ENCODE measurements around the gene UNCX. TPM values are rescaled to one million over a fixed set of nuclear protein-coding genes. Genes with fewer than 3 reads are reported as not detected.
"Not testable (repeated sequence)": the region's sequence is repeated elsewhere in the genome, so short reads cannot be mapped to it uniquely, and the experiment has no call there.

The UNCX gene
- not detected in 2 replicates for total RNA-seq (2012; rRNA removed)

DNA sequence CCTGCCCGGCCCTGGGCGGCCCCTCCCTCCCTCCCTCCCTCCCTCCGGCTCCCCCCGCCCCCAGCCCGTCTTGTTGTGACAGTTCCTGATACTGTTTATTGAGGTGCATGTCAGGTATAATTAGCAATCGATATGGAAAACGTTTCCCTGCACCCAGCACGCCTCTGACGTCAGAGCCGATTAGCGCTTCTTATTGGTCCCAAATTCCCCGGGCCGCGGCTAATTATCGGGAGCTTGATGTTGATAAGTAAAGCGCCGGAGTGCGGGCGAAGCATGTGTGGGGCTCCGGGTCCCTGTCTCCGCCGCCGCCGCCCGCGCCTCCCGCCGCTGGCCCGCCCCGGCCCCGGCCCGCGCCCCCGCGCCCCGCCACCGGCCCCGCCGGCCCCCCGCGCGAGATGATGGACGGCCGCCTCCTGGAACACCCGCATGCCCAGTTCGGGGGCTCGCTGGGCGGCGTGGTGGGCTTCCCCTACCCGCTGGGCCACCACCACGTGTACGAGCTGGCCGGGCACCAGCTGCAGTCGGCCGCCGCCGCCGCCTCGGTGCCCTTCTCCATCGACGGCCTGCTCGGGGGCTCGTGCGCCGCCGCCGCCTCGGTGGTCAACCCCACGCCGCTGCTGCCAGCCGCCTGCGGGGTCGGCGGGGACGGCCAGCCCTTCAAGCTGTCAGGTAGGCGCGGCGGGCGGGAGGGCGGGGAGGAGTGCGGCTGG lies at the start of gene UNCX:
UNCX (plus strand) TSS at position 250 of the 710 bp plus-strand sequence; CDS start at position 396, 146 bp downstream.
- H3K36me3 ChIP-seq (ENCODE audit: insufficient read depth, low read length), result no peaks in the 10 kb centered on the region
- H3K4me1 ChIP-seq (ENCODE audit: control insufficient read depth, insufficient read depth, low read length), result no peaks in the 10 kb centered on the region
- no peak within 1 kb of the TSS for H3K4me2 ChIP-seq (ENCODE audit: low read length)
- H3K27me3 ChIP-seq (ENCODE audit: control insufficient read depth, insufficient read depth, low read length), result peaks cover 74% of the 10 kb centered on the region
- no peak within 1 kb of the TSS for H3K9ac ChIP-seq (ENCODE audit: low read depth, low read length)
- H3K9me3 ChIP-seq (replicated peaks; ENCODE audit: low read length), result no peaks in the 10 kb centered on the region
- H3K4me3 ChIP-seq (ENCODE audit: low read length), result no peak within 1 kb of the TSS

DNA sequence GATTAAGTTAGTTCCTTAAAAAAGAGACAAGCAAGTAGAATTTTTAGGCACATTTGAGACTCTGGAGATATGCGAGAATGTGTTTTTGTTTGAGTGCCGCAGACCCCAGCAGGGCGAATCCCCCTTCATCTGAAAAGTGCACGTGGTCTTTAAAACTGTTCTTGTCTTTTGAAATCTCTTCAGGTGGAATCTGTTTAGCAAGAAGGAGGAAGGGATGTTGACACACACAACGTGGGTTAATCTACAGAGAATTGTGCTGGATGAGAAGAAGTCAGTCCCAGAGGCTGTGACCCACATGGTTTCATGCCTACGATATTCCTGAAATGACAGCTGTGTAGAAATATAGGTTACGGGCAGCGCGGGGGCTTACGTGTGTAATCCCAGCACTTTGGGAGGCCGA lies 45.5 kb upstream of the UNCX start:
- Histone ChIP-seq H3K9ac (ENCODE audit: low read depth, low read length) (no peak overlapping the region), H3K4me2 (ENCODE audit: low read length) (no peak overlapping the region), H3K4me3 (ENCODE audit: low read length) (no peak overlapping the region), H3K9me3 (replicated peaks; ENCODE audit: low read length) (no peaks in the 10 kb centered on the region), H3K36me3 (ENCODE audit: insufficient read depth, low read length) (no peaks in the 10 kb centered on the region), H3K27me3 (ENCODE audit: control insufficient read depth, insufficient read depth, low read length) (peaks cover 41% of the 10 kb centered on the region), H3K4me1 (ENCODE audit: control insufficient read depth, insufficient read depth, low read length) (peaks cover 4% of the 10 kb centered on the region)

DNA sequence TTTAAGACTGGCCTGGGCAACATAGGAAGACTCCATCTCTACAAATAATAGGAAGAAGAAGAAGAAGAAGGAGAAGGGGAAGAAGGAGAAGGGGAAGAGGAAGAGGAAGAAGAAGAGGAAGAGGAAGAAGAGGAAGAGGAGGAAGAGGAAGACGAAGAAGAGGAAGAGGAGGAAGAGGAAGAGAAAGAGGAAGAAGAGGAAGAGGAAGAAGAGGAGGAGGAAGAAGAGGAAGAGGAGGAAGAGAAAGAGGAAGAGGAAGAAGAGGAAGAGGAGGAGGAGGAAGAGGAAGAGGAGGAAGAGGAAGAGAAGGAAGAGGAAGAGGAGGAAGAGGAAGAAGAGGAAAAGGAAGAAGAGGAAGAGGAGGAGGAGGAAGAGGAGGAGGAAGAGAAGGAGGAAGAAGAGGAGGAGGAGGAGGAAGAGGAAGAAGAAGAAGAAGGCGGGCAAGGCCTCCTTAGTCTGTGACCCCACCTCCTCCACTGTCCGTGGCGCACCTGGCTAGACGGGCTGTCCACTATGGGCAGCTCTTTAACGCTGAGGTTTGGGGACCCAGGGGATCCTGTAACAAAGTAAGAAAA lies 43.9 kb upstream of the UNCX start:
- H3K4me3 ChIP-seq (ENCODE audit: low read length), result no peak overlapping the region
- no peak overlapping the region for H3K9ac ChIP-seq (ENCODE audit: low read depth, low read length)
- H3K9me3 ChIP-seq (replicated peaks; ENCODE audit: low read length), result no peaks in the 10 kb centered on the region
- peaks cover 10% of the 10 kb centered on the region for H3K4me1 ChIP-seq (ENCODE audit: control insufficient read depth, insufficient read depth, low read length)
- no peaks in the 10 kb centered on the region for H3K36me3 ChIP-seq (ENCODE audit: insufficient read depth, low read length)
- no peak overlapping the region for H3K4me2 ChIP-seq (ENCODE audit: low read length)
- H3K27me3 ChIP-seq (ENCODE audit: control insufficient read depth, insufficient read depth, low read length), result peaks cover 47% of the 10 kb centered on the region

DNA sequence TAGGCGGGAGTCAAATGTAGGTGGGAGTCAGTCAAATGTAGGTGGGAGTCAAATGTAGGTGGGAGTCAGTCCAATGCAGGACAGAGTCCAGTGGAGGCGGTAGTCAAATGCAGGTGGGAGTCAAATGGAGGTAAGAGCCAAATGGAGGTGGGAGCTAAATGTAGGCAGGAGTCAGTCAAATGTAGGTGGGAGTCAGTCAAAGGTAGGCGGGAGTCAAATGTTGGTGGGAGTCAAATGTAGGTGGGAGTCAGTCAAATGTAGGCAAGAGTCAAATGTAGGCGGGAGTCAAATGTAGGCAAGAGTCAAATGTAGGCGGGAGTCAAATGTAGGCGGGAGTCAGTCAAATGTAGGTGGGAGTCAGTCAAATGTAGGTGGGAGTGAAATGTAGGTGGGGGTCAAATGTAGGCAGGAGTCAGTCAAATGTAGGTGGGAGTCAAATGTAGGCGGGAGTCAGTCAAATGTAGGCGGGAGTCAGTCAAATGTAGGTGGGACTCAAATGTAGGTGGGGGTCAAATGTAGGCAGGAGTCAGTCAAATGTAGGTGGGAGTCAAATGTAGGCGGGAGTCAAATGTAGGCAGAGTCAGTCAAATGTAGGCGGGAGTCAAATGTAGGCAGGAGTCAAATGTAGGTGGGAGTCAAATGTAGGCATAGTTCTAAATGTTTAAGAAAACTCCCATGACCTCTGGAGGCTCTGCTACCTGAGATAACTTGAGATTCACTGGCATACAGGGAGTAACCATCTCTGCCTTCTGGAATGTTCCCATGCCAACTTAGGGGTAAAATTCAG lies 42.5 kb upstream of the UNCX start:
- H3K36me3 ChIP-seq (ENCODE audit: insufficient read depth, low read length), result no peaks in the 10 kb centered on the region
- peaks cover 48% of the 10 kb centered on the region for H3K27me3 ChIP-seq (ENCODE audit: control insufficient read depth, insufficient read depth, low read length)
- H3K4me2 ChIP-seq (ENCODE audit: low read length), result no peak overlapping the region
- H3K9me3 ChIP-seq (replicated peaks; ENCODE audit: low read length), result no peaks in the 10 kb centered on the region
- H3K4me3 ChIP-seq (ENCODE audit: low read length), result no peak overlapping the region
- H3K4me1 ChIP-seq (ENCODE audit: control insufficient read depth, insufficient read depth, low read length), result peaks cover 10% of the 10 kb centered on the region
- H3K9ac ChIP-seq (ENCODE audit: low read depth, low read length), result no peak overlapping the region

DNA sequence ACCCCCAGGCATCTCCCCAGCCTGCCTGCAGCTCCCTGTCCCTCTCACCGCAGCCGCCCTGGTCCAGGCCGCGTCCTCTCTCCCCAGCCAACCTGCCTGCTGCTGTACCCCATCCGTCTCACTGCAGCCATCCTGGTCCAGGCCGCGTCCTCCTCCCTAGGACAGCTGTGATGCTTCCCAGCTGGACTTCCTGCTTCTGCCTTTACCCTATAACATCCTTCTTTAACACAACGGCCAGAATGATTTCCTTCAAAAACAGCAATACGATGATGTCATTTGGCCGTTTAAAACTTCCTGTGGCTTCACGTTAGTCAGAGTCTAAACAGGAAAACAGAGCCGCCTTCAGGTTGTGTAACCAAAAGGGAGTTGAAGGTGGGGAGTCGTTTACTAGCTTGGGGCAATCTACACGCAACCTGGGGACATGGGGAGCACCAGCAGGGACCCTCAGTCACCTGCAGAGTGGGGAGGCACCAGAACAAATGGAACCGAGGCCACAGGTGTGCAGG lies 40.4 kb upstream of the UNCX start:
- Histone ChIP-seq H3K36me3 (ENCODE audit: insufficient read depth, low read length) (no peaks in the 10 kb centered on the region), H3K27me3 (ENCODE audit: control insufficient read depth, insufficient read depth, low read length) (peaks cover 37% of the 10 kb centered on the region), H3K9ac (ENCODE audit: low read depth, low read length) (no peak overlapping the region), H3K4me3 (ENCODE audit: low read length) (no peak overlapping the region), H3K4me2 (ENCODE audit: low read length) (peak overlapping the region; percentile 14), H3K4me1 (ENCODE audit: control insufficient read depth, insufficient read depth, low read length) (peaks cover 10% of the 10 kb centered on the region), H3K9me3 (replicated peaks; ENCODE audit: low read length) (no peaks in the 10 kb centered on the region)

DNA sequence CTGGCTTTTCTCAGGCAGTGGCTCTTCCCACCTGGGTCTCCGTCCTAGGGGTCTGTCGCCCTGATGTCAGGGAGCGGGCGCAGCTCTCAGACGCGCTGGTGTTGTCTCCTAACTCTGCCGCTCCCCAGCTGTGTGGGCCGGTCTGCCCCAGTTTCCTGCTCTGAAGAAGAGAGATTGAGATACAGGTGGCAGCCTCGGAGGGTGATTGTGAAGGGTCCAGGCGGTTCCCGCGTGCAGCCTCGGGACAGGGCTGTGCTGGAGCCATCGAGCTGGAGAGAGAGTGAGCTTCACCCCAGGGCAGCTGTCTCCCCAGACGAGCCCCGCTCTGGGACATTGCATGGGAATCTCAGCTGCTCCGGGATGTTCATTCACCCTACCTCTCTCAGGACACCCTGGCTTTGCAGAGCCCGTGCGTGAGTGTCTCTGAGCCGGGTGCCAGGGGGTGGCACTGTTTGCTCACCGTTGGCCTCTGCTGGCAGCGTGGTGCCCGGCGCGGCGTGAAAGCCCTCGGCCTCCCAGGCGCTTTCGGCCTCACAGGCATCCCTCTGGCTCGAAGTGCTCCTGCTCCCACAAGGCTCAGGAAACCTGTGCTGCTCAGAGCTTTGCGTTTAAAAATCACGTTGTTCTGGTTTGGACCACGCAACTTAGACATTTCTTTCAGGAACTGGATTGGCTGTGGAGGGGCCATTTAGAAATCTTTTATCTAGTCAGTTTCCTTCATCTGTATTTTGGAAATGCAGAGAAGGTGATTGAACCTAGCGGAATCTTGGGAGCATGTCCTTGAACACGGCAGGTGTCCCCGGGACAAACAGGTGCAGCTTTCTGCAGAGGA lies 38.9 kb upstream of the UNCX start:
- H3K9ac ChIP-seq (ENCODE audit: low read depth, low read length), result no peak overlapping the region
- H3K4me1 ChIP-seq (ENCODE audit: control insufficient read depth, insufficient read depth, low read length), result peaks cover 19% of the 10 kb centered on the region
- no peak overlapping the region for H3K4me2 ChIP-seq (ENCODE audit: low read length)
- H3K36me3 ChIP-seq (ENCODE audit: insufficient read depth, low read length), result no peaks in the 10 kb centered on the region
- no peak overlapping the region for H3K4me3 ChIP-seq (ENCODE audit: low read length)
- H3K27me3 ChIP-seq (ENCODE audit: control insufficient read depth, insufficient read depth, low read length), result peaks cover 23% of the 10 kb centered on the region
- no peaks in the 10 kb centered on the region for H3K9me3 ChIP-seq (replicated peaks; ENCODE audit: low read length)

DNA sequence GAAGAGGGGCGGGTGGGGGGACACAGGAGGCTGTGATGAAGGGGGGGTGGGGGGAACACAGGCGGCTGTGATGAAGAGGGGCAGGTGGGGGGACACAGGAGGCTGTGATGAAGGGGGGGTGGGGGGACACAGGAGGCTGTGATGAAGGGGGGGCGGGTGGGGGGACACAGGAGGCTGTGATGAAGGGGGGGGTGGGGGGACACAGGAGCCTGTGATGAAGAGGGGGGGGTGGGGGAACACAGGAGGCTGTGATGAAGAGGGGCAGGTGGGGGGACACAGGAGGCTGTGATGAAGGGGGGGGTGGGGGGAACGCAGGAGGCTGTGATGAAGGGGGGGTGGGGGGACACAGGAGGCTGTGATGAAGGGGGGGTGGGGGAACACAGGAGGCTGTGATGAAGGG lies 36.2 kb upstream of the UNCX start:
- Histone ChIP-seq H3K4me1 (ENCODE audit: control insufficient read depth, insufficient read depth, low read length) (peaks cover 19% of the 10 kb centered on the region), H3K27me3 (ENCODE audit: control insufficient read depth, insufficient read depth, low read length) (peaks cover 30% of the 10 kb centered on the region)
- not testable (repeated sequence) for H3K4me3 ChIP-seq (ENCODE audit: low read length); H3K4me2 ChIP-seq (ENCODE audit: low read length); H3K9ac ChIP-seq (ENCODE audit: low read depth, low read length); H3K9me3 ChIP-seq (replicated peaks; ENCODE audit: low read length); H3K36me3 ChIP-seq (ENCODE audit: insufficient read depth, low read length)

DNA sequence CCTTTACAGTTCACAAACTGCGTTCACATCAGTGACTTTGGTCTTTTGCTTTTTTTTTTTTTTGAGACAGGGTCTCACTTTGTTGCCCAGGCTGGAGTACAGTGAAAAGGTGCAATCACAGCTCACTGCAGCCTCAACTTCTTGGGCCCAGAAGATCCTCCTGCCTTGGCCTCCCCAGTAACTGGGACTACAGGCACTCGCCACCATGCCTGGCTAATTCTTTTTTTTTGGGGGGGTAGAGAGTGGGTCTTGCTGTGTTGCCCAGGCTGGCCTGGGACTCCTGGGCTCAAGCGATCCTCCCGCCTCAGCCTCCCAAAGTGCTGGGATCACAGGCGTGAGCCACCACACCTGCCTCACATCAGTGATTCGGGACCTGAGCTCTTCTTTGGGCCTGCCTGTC lies 35.7 kb upstream of the UNCX start:
- Histone ChIP-seq H3K4me3 (ENCODE audit: low read length) (no peak overlapping the region), H3K9ac (ENCODE audit: low read depth, low read length) (no peak overlapping the region), H3K4me2 (ENCODE audit: low read length) (no peak overlapping the region), H3K4me1 (ENCODE audit: control insufficient read depth, insufficient read depth, low read length) (peaks cover 17% of the 10 kb centered on the region), H3K9me3 (replicated peaks; ENCODE audit: low read length) (no peaks in the 10 kb centered on the region), H3K36me3 (ENCODE audit: insufficient read depth, low read length) (no peaks in the 10 kb centered on the region), H3K27me3 (ENCODE audit: control insufficient read depth, insufficient read depth, low read length) (peaks cover 33% of the 10 kb centered on the region)

DNA sequence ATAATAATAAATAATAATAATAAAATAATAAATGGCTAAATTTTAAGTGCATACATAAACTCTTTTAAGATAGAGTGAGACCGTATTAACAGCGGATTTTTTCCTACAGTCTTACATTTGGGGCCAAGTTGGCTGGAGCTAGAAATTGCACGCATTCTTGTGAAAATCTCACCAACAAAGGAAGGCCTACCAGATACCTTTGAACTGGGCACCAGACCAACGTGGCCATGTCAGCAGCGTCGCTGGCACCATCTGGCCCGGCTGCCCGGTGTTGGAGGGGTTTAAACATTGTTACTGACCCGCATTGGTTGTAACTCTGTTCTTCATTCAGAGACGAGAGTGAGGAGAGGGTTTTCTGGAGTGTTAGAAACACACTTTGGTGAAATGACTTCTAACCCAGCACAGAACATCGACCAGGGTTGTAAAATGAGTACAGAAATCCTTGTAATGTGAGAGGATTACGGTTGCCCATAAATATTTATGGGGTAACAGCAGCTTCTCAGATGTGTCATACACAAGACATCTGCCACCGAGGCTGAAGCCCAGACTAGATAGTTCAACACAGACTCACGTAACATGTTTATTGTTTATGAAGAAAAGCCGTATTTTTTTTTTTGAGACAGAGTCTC lies 34.6 kb upstream of the UNCX start:
- no peak overlapping the region for H3K4me3 ChIP-seq (ENCODE audit: low read length)
- no peaks in the 10 kb centered on the region for H3K36me3 ChIP-seq (ENCODE audit: insufficient read depth, low read length)
- no peaks in the 10 kb centered on the region for H3K9me3 ChIP-seq (replicated peaks; ENCODE audit: low read length)
- peak overlapping the region; percentile 68 for H3K4me2 ChIP-seq (ENCODE audit: low read length)
- peaks cover 33% of the 10 kb centered on the region for H3K27me3 ChIP-seq (ENCODE audit: control insufficient read depth, insufficient read depth, low read length)
- H3K9ac ChIP-seq (ENCODE audit: low read depth, low read length), result no peak overlapping the region
- H3K4me1 ChIP-seq (ENCODE audit: control insufficient read depth, insufficient read depth, low read length), result peaks cover 9% of the 10 kb centered on the region

DNA sequence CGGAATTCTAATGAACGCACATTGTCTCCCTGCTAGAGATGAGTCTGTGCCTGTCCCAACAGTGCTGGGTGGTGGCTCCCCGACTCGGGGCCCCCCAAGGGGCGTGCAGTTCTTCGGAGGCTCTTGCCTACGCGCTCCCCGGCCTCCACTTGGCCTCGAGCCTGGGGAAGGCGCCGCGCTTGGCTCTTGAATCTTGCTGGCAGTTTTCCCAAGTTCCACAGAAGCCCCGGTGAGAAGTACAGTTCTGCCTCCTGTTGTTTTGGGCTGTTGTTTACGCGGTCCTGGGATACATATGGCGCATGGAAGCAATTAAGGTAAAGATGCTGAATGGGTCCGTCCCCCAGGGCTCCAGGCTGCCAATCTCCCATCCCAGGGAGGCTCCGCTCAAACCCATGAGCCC lies 32.6 kb upstream of the UNCX start:
- Histone ChIP-seq H3K9ac (ENCODE audit: low read depth, low read length) (no peak overlapping the region), H3K4me3 (ENCODE audit: low read length) (no peak overlapping the region), H3K9me3 (replicated peaks; ENCODE audit: low read length) (no peaks in the 10 kb centered on the region), H3K4me1 (ENCODE audit: control insufficient read depth, insufficient read depth, low read length) (peaks cover 9% of the 10 kb centered on the region), H3K36me3 (ENCODE audit: insufficient read depth, low read length) (no peaks in the 10 kb centered on the region), H3K27me3 (ENCODE audit: control insufficient read depth, insufficient read depth, low read length) (peaks cover 30% of the 10 kb centered on the region), H3K4me2 (ENCODE audit: low read length) (no peak overlapping the region)

Measured in skeletal muscle satellite cell (primary cell).